Body of pancreas (tissue), 4 donors: ENCODE measurements around the gene MYCBP2. TPM values are rescaled to one million over a fixed set of nuclear protein-coding genes. Genes with fewer than 3 reads are reported as not detected.

ENCODE experiments used
- ATAC-seq: fragments of 150-250 bp; one replicate; pipeline ENCODE4 v1.9.1; 2016
- DNase-seq, 4 donors: peaks; one replicate each; pipeline ENCODE4 v3.0.0-alpha.2; 2019
- H3K27ac ChIP-seq, 4 donors: fragments of 200-600 bp; sonication (generic); 1 replicate in 3 of 4; 2 replicates in 1 of 4; pipeline versions ENCODE4 v1.5.1 to v1.6.1; 2016 to 2019; ENCODE audit warnings: mild to moderate bottlenecking in 1 of 4, mixed read lengths in 1 of 4, moderate library complexity in 1 of 4
- H3K27me3 ChIP-seq, 2 donors: fragments of 200-600 bp; sonication (generic); one replicate each; pipeline ENCODE4 v1.6.0; 2016; ENCODE audit warnings: mild to moderate bottlenecking in 1 of 2
- H3K36me3 ChIP-seq, 2 donors: fragments of 200-600 bp; sonication (generic); replicated peaks in 1 of 2; 2 replicates each; pipeline ENCODE4 v1.5.1; 2016; ENCODE audit warnings: low read depth in 2 of 2; ENCODE audit not compliant: insufficient read depth in 1 of 2
- H3K4me1 ChIP-seq: fragments of 200-600 bp; sonication (generic); one replicate; pipeline ENCODE4 v1.6.0; 2016
- H3K4me3 ChIP-seq, 2 donors: fragments of 200-600 bp; sonication (generic); 1 replicate in 1 of 2; 2 replicates in 1 of 2; pipeline ENCODE4 v1.5.1; 2016 to 2019
- H3K9me3 ChIP-seq, 3 donors: fragments of 200-600 bp; sonication (generic); 1 replicate in 2 of 3; 2 replicates in 1 of 3; pipeline ENCODE4 v1.5.1; 2016
- CTCF ChIP-seq, 7 experiments: fragments of 450-650 bp in 4 of 7; fragments of 200-600 bp in 3 of 7; sonication (generic) in 3 of 7; IDR thresholded peaks; one replicate each; pipeline ENCODE4 v1.5.1; 2016 to 2019; ENCODE audit warnings: antibody characterized with exemption in 7 of 7
- POLR2A ChIP-seq, 3 donors: fragments of 450-650 bp; IDR thresholded peaks; one replicate each; pipeline ENCODE4 v1.6.1; 2016; ENCODE audit warnings: antibody characterized with exemption in 3 of 3, mild to moderate bottlenecking in 2 of 3
- WGBS, 2 donors: methylation state at CpG; one replicate each; pipeline ENCODE4 v1.1.5; 2017; 5-methylcytosine and 5-hydroxymethylcytosine counted together
- intact Hi-C: fragments of 100-400 bp; cut with DNase I; formaldehyde crosslinking; loops from one replicate; pipeline ENCODE4 v1.15.1; 2023
- total RNA-seq, 2 donors: library from RNA; depleted of rRNA; stranded (reverse); fragments of >200 nt; gene quantifications; one replicate each; pipeline ENCODE4 v1.1.0, GENCODE V29; 2016

MYCBP2 gene
- total RNA-seq, 2 donors from 2014 or later, result 85.9 to 127 TPM

- TF ChIP-seq POLR2A (IDR thresholded peaks at IDR 0.05), result no peak
- TF ChIP-seq CTCF (IDR thresholded peaks at IDR 0.05), result no peak
- intact Hi-C loops, result no loop called here
- no peak for DNase-seq
Observed at GRCh38 chr13:77333594-77333993, 6.7 kb upstream of the MYCBP2 start.

GRCh38 chr13:77331421-77331820, 4.5 kb upstream of the MYCBP2 start:
- no peaks in the 10 kb centered on the region for H3K9me3 ChIP-seq
- WGBS, 2 donors, result 64 to 72% methylated on average over 2 of the region's 2 CpGs
- no peaks in the 10 kb centered on the region for H3K36me3 ChIP-seq
- H3K4me3 ChIP-seq, result no peak overlapping the region
- TF ChIP-seq POLR2A (IDR thresholded peaks at IDR 0.05) (no peak), CTCF (IDR thresholded peaks at IDR 0.05) (no peak)
- DNase-seq (no peak), ATAC-seq (no peak)
- peaks cover 24% of the 10 kb centered on the region for H3K4me1 ChIP-seq
- H3K27me3 ChIP-seq, result no peaks in the 10 kb centered on the region
- intact Hi-C loops, result no loop called here
- no peak overlapping the region for H3K27ac ChIP-seq

More at GRCh38 chr13:77333594-77333993, 6.7 kb upstream of the MYCBP2 start:
- Histone ChIP-seq H3K27ac (no peak overlapping the region), H3K4me1 (peaks cover 11% of the 10 kb centered on the region), H3K9me3 (no peaks in the 10 kb centered on the region), H3K27me3 (no peaks in the 10 kb centered on the region), H3K36me3 (no peaks in the 10 kb centered on the region), H3K4me3 (no peak overlapping the region)
- no peak for ATAC-seq
- WGBS, 2 donors, result 58 to 67% methylated on average over 4 of the region's 4 CpGs

- Histone ChIP-seq H3K36me3 (no peaks in the 10 kb centered on the region), H3K9me3 (no peaks in the 10 kb centered on the region), H3K4me3 (peak overlapping the region; percentile 68 to 83), H3K27me3 (no peaks in the 10 kb centered on the region), H3K27ac (peak overlapping the region; percentile 66 to 89 (median 80)), H3K4me1 (peaks cover 25% of the 10 kb centered on the region)
- WGBS, 2 donors, result 0 to 1% methylated on average over 12 to 17 of the region's 17 CpGs
- DNase-seq (no peak), ATAC-seq (no peak)
- intact Hi-C loops, result no loop called here
- TF ChIP-seq CTCF (IDR thresholded peaks at IDR 0.05) (no peak), POLR2A (IDR thresholded peaks at IDR 0.05) (no peak)
Observed at GRCh38 chr13:77329911-77330584, 3.2 kb upstream of the MYCBP2 start.

GRCh38 chr13:77329133-77329910, 2.4 kb upstream of the MYCBP2 start:
- TF ChIP-seq POLR2A (IDR thresholded peaks at IDR 0.05) (peak; percentile 30 to 81 (median 76)), CTCF (IDR thresholded peaks at IDR 0.05) (peak in 1 of 7 experiments; percentile 11)
- DNase-seq (peak; percentile 85 to 93 (median 88)), ATAC-seq (peak; percentile 74)
- intact Hi-C loops, result no loop called here
- peak overlapping the region; percentile 66 to 89 (median 80) for H3K27ac ChIP-seq
- WGBS, 2 donors, result 0% methylated on average over 18 to 45 of the region's 46 CpGs
- H3K4me1 ChIP-seq, result peaks cover 32% of the 10 kb centered on the region
- H3K27me3 ChIP-seq, result no peaks in the 10 kb centered on the region
- H3K9me3 ChIP-seq, result no peaks in the 10 kb centered on the region
- H3K36me3 ChIP-seq, result no peaks in the 10 kb centered on the region
- H3K4me3 ChIP-seq, result peak overlapping the region; percentile 68 to 83
